ENCODE measurements around the gene ASS1.
"Not testable (repeated sequence)": the region's sequence is repeated elsewhere in the genome, so short reads cannot be mapped to it uniquely, and the experiment has no call there.

The ASS1 gene

GRCh38 chr9:130444565-130445221 is at the start of gene ASS1:
TSS of gene ASS1 (plus strand) at chr9:130444961. CDS start at chr9:130452229, 7,268 bp downstream.
- no peak for DNase-seq (ENCODE audit: low read depth)

GRCh38 chr9:130395810-130396435 is 48.8 kb upstream of the ASS1 start:
- no peak for DNase-seq (ENCODE audit: low read depth)

- no peak for DNase-seq (ENCODE audit: low read depth)
Observed at GRCh38 chr9:130396581-130396980, 48.2 kb upstream of the ASS1 start.

GRCh38 chr9:130398487-130399240 is 46.1 kb upstream of the ASS1 start:
- no peak for DNase-seq (ENCODE audit: low read depth)

- DNase-seq (ENCODE audit: low read depth), result no peak
Observed at GRCh38 chr9:130399768-130400167, 45.0 kb upstream of the ASS1 start.

GRCh38 chr9:130400870-130401269 is 43.9 kb upstream of the ASS1 start:
- no peak for DNase-seq (ENCODE audit: low read depth)

- not testable (repeated sequence) for DNase-seq (ENCODE audit: low read depth)
Observed at GRCh38 chr9:130401742-130402141, 43.0 kb upstream of the ASS1 start.

- DNase-seq (ENCODE audit: low read depth), result no peak
Observed at GRCh38 chr9:130402243-130402642, 42.5 kb upstream of the ASS1 start.

GRCh38 chr9:130402645-130403440 is 41.9 kb upstream of the ASS1 start:
- no peak for DNase-seq (ENCODE audit: low read depth)

GRCh38 chr9:130405657-130406257 is 39.0 kb upstream of the ASS1 start:
- DNase-seq (ENCODE audit: low read depth), result no peak

- no peak for DNase-seq (ENCODE audit: low read depth)
Observed at GRCh38 chr9:130406278-130406895, 38.4 kb upstream of the ASS1 start.

- DNase-seq (ENCODE audit: low read depth), result no peak
Observed at GRCh38 chr9:130407916-130408663, 36.7 kb upstream of the ASS1 start.

GRCh38 chr9:130408669-130409068 is 36.1 kb upstream of the ASS1 start:
- DNase-seq (ENCODE audit: low read depth), result no peak

- DNase-seq (ENCODE audit: low read depth), result no peak
Observed at GRCh38 chr9:130409246-130409645, 35.5 kb upstream of the ASS1 start.

GRCh38 chr9:130410443-130410842 is 34.3 kb upstream of the ASS1 start:
- no peak for DNase-seq (ENCODE audit: low read depth)

GRCh38 chr9:130411566-130411915 is 33.2 kb upstream of the ASS1 start:
- DNase-seq (ENCODE audit: low read depth), result no peak

GRCh38 chr9:130414081-130414731 is 30.6 kb upstream of the ASS1 start:
- DNase-seq (ENCODE audit: low read depth), result no peak

GRCh38 chr9:130414910-130415746 is 29.6 kb upstream of the ASS1 start:
- no peak for DNase-seq (ENCODE audit: low read depth)

- DNase-seq (ENCODE audit: low read depth), result no peak
Observed at GRCh38 chr9:130417602-130418001, 27.2 kb upstream of the ASS1 start.

All from HS-27A (cell line).